K562 (cell line): Measurements from ENCODE around the gene MALAT1. TPM values are rescaled to one million over a fixed set of nuclear protein-coding genes. Genes with fewer than 3 reads are reported as not detected.
A peak's percentile ranks its signal among the peaks of the same experiment; 100 is the strongest.

ENCODE experiments used
- ATAC-seq: fragments of 200-7000 bp; cut with Tn5 transposase; 3 replicates; pipeline ENCODE4 v1.9.1; 2020; ENCODE audit warnings: moderate library complexity
- BruUV-seq: library from RNA; stranded (reverse); fragments of 400-500 nt; replicated peaks from 2 replicates; lab custom pipeline; 2021; lab: Mats Ljungman, UMichigan
- CTCF ChIA-PET: fragments of 300-600 bp; formaldehyde crosslinking; extraction: SDS; loops from one replicate; lab custom pipeline; 2021; ENCODE audit warnings: low intra/inter-chr PET ratio; lab: Yijun Ruan, JAX
- POLR2A ChIA-PET: fragments of 300-600, 350-650 bp; sonication (Branson Sonifier 250); formaldehyde crosslinking; extraction: SDS; loops from one replicate; lab custom pipeline; 2021; ENCODE audit warnings: antibody characterized with exemption, inconsistent platforms; lab: Yijun Ruan, JAX
- DNase-seq, 4 experiments: peaks; one replicate each; pipeline versions ENCODE4 v3.0.0 to v3.0.0-alpha.2; 2011 to 2018; ENCODE audit warnings: low spot score in 3 of 4, mixed read lengths in 3 of 4; ENCODE audit errors: extremely low read depth in 1 of 4
- FAIRE-seq: peaks from 2 replicates; lab custom pipeline; 2011; peaks lifted over from hg19 to GRCh38; lab: Jason Lieb, UNC
- H2AFZ ChIP-seq: 2 replicates; pipeline ENCODE4 v1.6.0; 2011; ENCODE audit warnings: low read depth, low read length, control low read depth, inconsistent platforms
- H3K27ac ChIP-seq: fragments of 200-600 bp; 3 replicates; pipeline ENCODE4 v1.8.0; 2011; ENCODE audit warnings: low read depth, mild to moderate bottlenecking, control low read depth, inconsistent platforms, low read length, moderate library complexity, mixed read lengths; ENCODE audit errors: extremely low read depth
- H3K27me3 ChIP-seq, 2 experiments: fragments of 300-600 bp in 1 of 2; 2 replicates in 1 of 2; 3 replicates in 1 of 2; pipeline versions ENCODE4 v1.6.0 to v1.8.0; 2011; ENCODE audit warnings: inconsistent platforms in 2 of 2, low read length in 2 of 2, mild to moderate bottlenecking in 1 of 2, mixed read lengths in 1 of 2, moderate library complexity in 1 of 2; ENCODE audit not compliant: control insufficient read depth in 2 of 2, insufficient read depth in 2 of 2
- H3K36me3 ChIP-seq: fragments of 300-600 bp; 3 replicates; pipeline ENCODE4 v1.8.0; 2011; ENCODE audit warnings: mild to moderate bottlenecking, low read length, inconsistent platforms; ENCODE audit not compliant: control insufficient read depth, insufficient read depth
- H3K4me1 ChIP-seq, 2 experiments: fragments of 200-600 bp in 1 of 2; replicated peaks in 1 of 2; 2 replicates in 1 of 2; 3 replicates in 1 of 2; pipeline versions ENCODE4 v1.5.1 to v1.8.0; 2011; ENCODE audit warnings: inconsistent platforms in 2 of 2, low read length in 2 of 2, mild to moderate bottlenecking in 1 of 2, mixed read lengths in 1 of 2, moderate library complexity in 1 of 2; ENCODE audit not compliant: control insufficient read depth in 2 of 2, insufficient read depth in 2 of 2
- H3K4me2 ChIP-seq: 2 replicates; pipeline ENCODE4 v1.6.1; 2011; ENCODE audit warnings: low read length, control low read depth, inconsistent platforms, mixed read lengths; ENCODE audit not compliant: insufficient read depth
- H3K4me3 ChIP-seq: fragments of 200-600 bp; sonication (generic), shearing (Covaris generic); 2 replicates; pipeline ENCODE4 v1.5.1; 2016; ENCODE audit warnings: control low read depth, inconsistent platforms
- H3K79me2 ChIP-seq: fragments of 200-600 bp; 3 replicates; pipeline ENCODE4 v1.8.0; 2011; ENCODE audit warnings: low read length, inconsistent platforms; ENCODE audit not compliant: control insufficient read depth, insufficient read depth
- H3K9ac ChIP-seq, 2 experiments: 2 replicates each; pipeline versions ENCODE4 v1.6.0 to v1.6.1; 2011; ENCODE audit warnings: low read depth in 2 of 2, low read length in 2 of 2, control low read depth in 1 of 2, inconsistent platforms in 1 of 2, mild to moderate bottlenecking in 1 of 2, mixed read lengths in 1 of 2; ENCODE audit not compliant: insufficient read depth in 1 of 2
- H3K9me1 ChIP-seq: one replicate; pipeline ENCODE4 v1.6.0; 2011; ENCODE audit warnings: inconsistent platforms, mild to moderate bottlenecking, low read length, moderate library complexity; ENCODE audit not compliant: control insufficient read depth, insufficient read depth
- H3K9me3 ChIP-seq: replicated peaks from 2 replicates; pipeline ENCODE4 v1.5.1; 2011; ENCODE audit warnings: low read depth, low read length, inconsistent platforms; ENCODE audit not compliant: control insufficient read depth, insufficient read depth
- H4K20me1 ChIP-seq: replicated peaks from 2 replicates; pipeline ENCODE4 v1.6.1; 2011; ENCODE audit warnings: low read length, inconsistent platforms, mixed read lengths; ENCODE audit not compliant: control insufficient read depth, insufficient read depth
- CGGBP1 ChIP-seq: fragments of 250-450 bp; sonication (Bioruptor Pico); IDR thresholded peaks from 2 replicates; pipeline ENCODE4 v1.9.0; 2021; ENCODE audit warnings: mild to moderate bottlenecking
- EP400 ChIP-seq: fragments of 450-650 bp; IDR thresholded peaks from 2 replicates; pipeline ENCODE4 v1.6.1; 2017; ENCODE audit warnings: antibody characterized with exemption, mild to moderate bottlenecking, moderate library complexity
- GABPB1 ChIP-seq: sonication (generic); formaldehyde crosslinking; IDR thresholded peaks from 2 replicates; pipeline ENCODE4 v1.8.0; 2022; ENCODE audit warnings: mild to moderate bottlenecking, missing genetic modification reagents
- HNRNPLL ChIP-seq: fragments of 200-400 bp; formaldehyde crosslinking; IDR thresholded peaks from 2 replicates; pipeline ENCODE4 v1.6.1; 2017; ENCODE audit warnings: low read length, low read depth, mild to moderate bottlenecking; ENCODE audit not compliant: poor library complexity, severe bottlenecking
- SMARCE1 ChIP-seq: fragments of 450-650 bp; IDR thresholded peaks from 2 replicates; pipeline ENCODE4 v1.7.1; 2016; ENCODE audit warnings: mild to moderate bottlenecking
- ZFX ChIP-seq: sonication (generic); formaldehyde crosslinking; IDR thresholded peaks from 2 replicates; pipeline ENCODE4 v1.8.0; 2022; ENCODE audit warnings: mild to moderate bottlenecking, missing genetic modification reagents, moderate library complexity
- ZNF507 ChIP-seq: conservative IDR thresholded peaks from 2 replicates; pipeline ENCODE4 v1.6.1; 2017; ENCODE audit warnings: missing genetic modification characterization, missing compliant biosample characterization
- ZNF76 ChIP-seq: fragments of 250-450 bp; sonication (Bioruptor Pico); IDR thresholded peaks from 2 replicates; pipeline ENCODE4 v1.4.0; 2020; ENCODE audit warnings: mild to moderate bottlenecking, moderate library complexity, borderline replicate concordance
- ZNF780A ChIP-seq: fragments of 250-450 bp; sonication (Bioruptor Pico); IDR thresholded peaks from 2 replicates; pipeline ENCODE4 v1.5.0; 2021; ENCODE audit warnings: mild to moderate bottlenecking
- WGBS: fragments of 100-300 bp; shearing (Covaris generic); methylation state at CpG from one replicate; pipeline ENCODE4 v1.1.6; 2016; ENCODE audit warnings: low coverage, mixed read lengths; ENCODE audit not compliant: insufficient coverage; ENCODE audit errors: missing lambda C conversion rate; 5-methylcytosine and 5-hydroxymethylcytosine counted together
- in situ Hi-C: fragments of 300-500 bp; cut with MboI; formaldehyde crosslinking; loops from 4 replicates; pipeline ENCODE4 v1.15.0; 2018; ENCODE audit warnings: inconsistent platforms, mixed read lengths
- intact Hi-C: fragments of 100-400 bp; cut with micrococcal nuclease; formaldehyde crosslinking; loops from 2 replicates; pipeline ENCODE4 v1.14.2; 2022
- polyA plus RNA-seq, 8 experiments: library from polyadenylated mRNA; depleted of rRNA in 4 of 8; stranded (reverse) in 5 of 8; unstranded in 3 of 8; fragments of >200 nt; fragmentation: Nextera tagmentation in 2 of 8; fragmentation: Illumina TruSeq in 1 of 8; extraction: Ambion mirVana in 2 of 8; extraction: Trizol in 1 of 8; gene quantifications; 2 replicates each; pipeline versions ENCODE4 v1.2.1 to v1.2.3, GENCODE V29; 2011 to 2014; ENCODE audit warnings: inconsistent platforms in 1 of 8, missing spikeins in 1 of 8
- total RNA-seq, 7 experiments: library from RNA; depleted of rRNA in 6 of 7; stranded (reverse); fragments of >200 nt in 6 of 7; fragmentation: Illumina TruSeq in 2 of 7; extraction: Trizol in 2 of 7; gene quantifications; 2 replicates each; pipeline versions ENCODE4 v1.2.1 to v1.2.3, GENCODE V29; 2011 to 2021; ENCODE audit warnings: low replicate concordance in 1 of 7
- TF ChIP-seq, protein P1 (sequence below), 2 experiments: IDR thresholded peaks in 1 of 2; conservative IDR thresholded peaks in 1 of 2; 2 replicates each; pipeline ENCODE4 v1.6.1; 2016; ENCODE audit warnings: low read depth in 2 of 2, mild to moderate bottlenecking in 1 of 2, missing compliant biosample characterization in 1 of 2, missing genetic modification characterization in 1 of 2, moderate library complexity in 1 of 2
- TF ChIP-seq, protein P2 (sequence below), 2 experiments: fragments of 450-650 bp; IDR thresholded peaks; 2 replicates each; pipeline ENCODE4 v1.6.1; 2016
- TF ChIP-seq, protein P3 (sequence below), 2 experiments: IDR thresholded peaks; 2 replicates each; pipeline ENCODE4 v1.6.1; 2012; ENCODE audit warnings: improper control_type of control experiment in 2 of 2, low read depth in 2 of 2, low read length in 2 of 2, borderline replicate concordance in 1 of 2

MALAT1 gene
- total and polyA plus RNA-seq, 9 of the 15 experiments (the other 6 are each of a cell fraction or from before 2014, with no cell fraction given) = 363 to 8,715 (median 2,351) TPM

GRCh38 chr11:65491163-65491465 lies 7.7 kb upstream of the MALAT1 start (continued):
- TF ChIP-seq, protein P1, sequence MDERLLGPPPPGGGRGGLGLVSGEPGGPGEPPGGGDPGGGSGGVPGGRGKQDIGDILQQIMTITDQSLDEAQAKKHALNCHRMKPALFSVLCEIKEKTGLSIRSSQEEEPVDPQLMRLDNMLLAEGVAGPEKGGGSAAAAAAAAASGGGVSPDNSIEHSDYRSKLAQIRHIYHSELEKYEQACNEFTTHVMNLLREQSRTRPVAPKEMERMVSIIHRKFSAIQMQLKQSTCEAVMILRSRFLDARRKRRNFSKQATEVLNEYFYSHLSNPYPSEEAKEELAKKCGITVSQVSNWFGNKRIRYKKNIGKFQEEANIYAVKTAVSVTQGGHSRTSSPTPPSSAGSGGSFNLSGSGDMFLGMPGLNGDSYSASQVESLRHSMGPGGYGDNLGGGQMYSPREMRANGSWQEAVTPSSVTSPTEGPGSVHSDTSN (CRISPR knock-in tag; IDR thresholded peaks at IDR 0.05; ENCODE audit: low read depth) = no peak
- TF ChIP-seq, protein P1 (tag; conservative IDR thresholded peaks at IDR 0.05; ENCODE audit: low read depth) = no peak

- Histone ChIP-seq H3K9me3 (no peaks in the 10 kb centered on the region), H3K79me2 (peaks cover 56% of the 10 kb centered on the region), H2AFZ (peak overlapping the region; percentile 86), H3K4me1 (peaks cover 77 to 87% of the 10 kb centered on the region in 2 experiments), H3K4me3 (peak overlapping the region; percentile 6; the same call in 1 of the 2 replicates), H3K36me3 (no peaks in the 10 kb centered on the region), H4K20me1 (no peaks in the 10 kb centered on the region), H3K27ac (peak overlapping the region; percentile 84), H3K4me2 (peak overlapping the region; percentile 81), H3K27me3 (no peaks in the 10 kb centered on the region), H3K9me1 (peaks cover 6% of the 10 kb centered on the region), H3K9ac (peak overlapping the region; percentile 71 to 85)
- in situ Hi-C loops = no loop called here
- CTCF ChIA-PET = no interaction called here
- WGBS = 11% methylated on average over 17 of the region's 17 CpGs
- BruUV-seq = no TSS peak
- POLR2A ChIA-PET = interaction anchor here (0.6 to 27.6 kb wide), 5 partner anchors 11 to 663 kb away, joined by 3 to 2118 read pairs (median 704); partner anchors contain the start of genes MALAT1 and NEAT1
- peak; percentile 44 for ATAC-seq
- peak in 3 of 4 experiments; percentile 66 to 85 (median 73) for DNase-seq
- intact Hi-C loops = no loop called here
- FAIRE-seq = peak; percentile 74
- TF ChIP-seq ZNF507 (tag) = no peak
- peak; percentile 29; the same call in 1 of the 2 replicates for TF ChIP-seq ZFX (CRISPR knock-in tag)
- TF ChIP-seq CGGBP1 (CRISPR knock-in tag) = no peak
- peak; percentile 64; the same call in 1 of the 2 replicates for TF ChIP-seq ZNF76 (CRISPR knock-in tag)
- TF ChIP-seq, protein P2, sequence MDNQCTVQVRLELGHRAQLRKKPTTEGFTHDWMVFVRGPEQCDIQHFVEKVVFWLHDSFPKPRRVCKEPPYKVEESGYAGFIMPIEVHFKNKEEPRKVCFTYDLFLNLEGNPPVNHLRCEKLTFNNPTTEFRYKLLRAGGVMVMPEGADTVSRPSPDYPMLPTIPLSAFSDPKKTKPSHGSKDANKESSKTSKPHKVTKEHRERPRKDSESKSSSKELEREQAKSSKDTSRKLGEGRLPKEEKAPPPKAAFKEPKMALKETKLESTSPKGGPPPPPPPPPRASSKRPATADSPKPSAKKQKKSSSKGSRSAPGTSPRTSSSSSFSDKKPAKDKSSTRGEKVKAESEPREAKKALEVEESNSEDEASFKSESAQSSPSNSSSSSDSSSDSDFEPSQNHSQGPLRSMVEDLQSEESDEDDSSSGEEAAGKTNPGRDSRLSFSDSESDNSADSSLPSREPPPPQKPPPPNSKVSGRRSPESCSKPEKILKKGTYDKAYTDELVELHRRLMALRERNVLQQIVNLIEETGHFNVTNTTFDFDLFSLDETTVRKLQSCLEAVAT (IDR thresholded peaks at IDR 0.05) = peak; percentile 71 to 77; a peak in 2 of 4 replicates
- TF ChIP-seq, protein P3, sequence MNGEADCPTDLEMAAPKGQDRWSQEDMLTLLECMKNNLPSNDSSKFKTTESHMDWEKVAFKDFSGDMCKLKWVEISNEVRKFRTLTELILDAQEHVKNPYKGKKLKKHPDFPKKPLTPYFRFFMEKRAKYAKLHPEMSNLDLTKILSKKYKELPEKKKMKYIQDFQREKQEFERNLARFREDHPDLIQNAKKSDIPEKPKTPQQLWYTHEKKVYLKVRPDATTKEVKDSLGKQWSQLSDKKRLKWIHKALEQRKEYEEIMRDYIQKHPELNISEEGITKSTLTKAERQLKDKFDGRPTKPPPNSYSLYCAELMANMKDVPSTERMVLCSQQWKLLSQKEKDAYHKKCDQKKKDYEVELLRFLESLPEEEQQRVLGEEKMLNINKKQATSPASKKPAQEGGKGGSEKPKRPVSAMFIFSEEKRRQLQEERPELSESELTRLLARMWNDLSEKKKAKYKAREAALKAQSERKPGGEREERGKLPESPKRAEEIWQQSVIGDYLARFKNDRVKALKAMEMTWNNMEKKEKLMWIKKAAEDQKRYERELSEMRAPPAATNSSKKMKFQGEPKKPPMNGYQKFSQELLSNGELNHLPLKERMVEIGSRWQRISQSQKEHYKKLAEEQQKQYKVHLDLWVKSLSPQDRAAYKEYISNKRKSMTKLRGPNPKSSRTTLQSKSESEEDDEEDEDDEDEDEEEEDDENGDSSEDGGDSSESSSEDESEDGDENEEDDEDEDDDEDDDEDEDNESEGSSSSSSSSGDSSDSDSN (IDR thresholded peaks at IDR 0.05; ENCODE audit: borderline replicate concordance in 1 of 2, low read depth in 2 of 2, low read length in 2 of 2) = no peak
- no peak for TF ChIP-seq ZNF780A (CRISPR knock-in tag)
- TF ChIP-seq SMARCE1 = peak; percentile 82
- TF ChIP-seq GABPB1 (CRISPR knock-in tag) = peak; percentile 37; the same call in 1 of the 2 replicates
- no peak for TF ChIP-seq HNRNPLL
- TF ChIP-seq EP400 = peak; percentile 20; the same call in 1 of the 2 replicates
Observed at GRCh38 chr11:65491614-65492386, 7.0 kb upstream of the MALAT1 start.
